Measurements from ENCODE around the gene GIMAP2. TPM values are rescaled to one million over a fixed set of nuclear protein-coding genes. Genes with fewer than 3 reads are reported as not detected.

The GIMAP2 gene
- total and polyA plus RNA-seq, 9 of the 15 experiments (the other 6 are each of a cell fraction or from before 2014, with no cell fraction given): 0.37 to 1.8 (median 1.2) TPM

- TF ChIP-seq RERE (CRISPR knock-in tag; IDR thresholded peaks at IDR 0.05; ENCODE audit: borderline replicate concordance) (no peak), NR4A1 (CRISPR knock-in tag; IDR thresholded peaks at IDR 0.05) (no peak), NR4A1 (tag; IDR thresholded peaks at IDR 0.05) (0 out of 2 replicates have a peak, but pooled peaks have one; percentile 23), ZBTB33 (CRISPR knock-in tag; IDR thresholded peaks at IDR 0.05) (no peak), SIRT6 (IDR thresholded peaks at IDR 0.05; ENCODE audit: low read depth, low read length) (no peak), MED1 (CRISPR knock-in tag; IDR thresholded peaks at IDR 0.05; ENCODE audit: borderline replicate concordance) (no peak), USF2 (CRISPR knock-in tag; IDR thresholded peaks at IDR 0.05) (0 out of 2 replicates have a peak, but pooled peaks have one; percentile 29)
These were observed at the start of gene GIMAP2 (continued) for GRCh38 chr7:150685219-150686029.

Measured in K562 (cell line).